Measurements from ENCODE around the gene C22orf15.

Gene C22orf15

DNA sequence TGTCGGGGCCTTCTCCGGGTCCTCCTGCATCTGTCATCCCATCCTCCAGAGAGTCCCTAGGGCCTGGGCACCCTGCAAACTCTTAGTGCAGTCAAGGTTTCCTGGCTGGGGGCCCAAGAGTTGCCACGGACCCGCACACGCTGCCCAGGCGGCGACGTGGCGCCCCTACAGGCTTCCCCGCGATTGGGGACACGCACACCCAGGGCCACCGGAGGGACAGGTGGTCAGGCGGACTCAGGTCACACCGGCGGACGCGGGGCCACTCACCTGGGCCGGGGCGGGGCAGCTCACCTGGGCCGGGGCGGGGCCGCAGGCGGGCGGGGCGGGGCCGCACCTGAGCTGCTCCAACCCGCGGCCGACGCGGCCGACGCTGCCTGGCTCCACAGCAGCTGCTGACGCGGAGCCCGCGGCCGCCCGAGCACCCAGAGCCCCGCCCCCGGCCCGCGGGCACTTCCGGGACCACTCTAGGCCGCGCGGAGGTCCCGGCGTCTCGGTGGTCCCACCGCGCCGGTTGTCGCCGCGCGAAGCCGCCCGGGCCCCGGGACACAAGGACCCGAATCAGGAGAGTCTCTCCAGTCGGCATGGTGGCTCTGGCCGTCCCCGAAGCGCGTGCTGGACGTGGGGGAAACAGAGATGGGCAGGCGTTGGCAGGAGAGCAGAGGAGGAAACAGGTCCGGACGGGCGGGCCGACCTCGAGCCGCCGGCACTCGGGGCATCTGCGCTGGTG, 11.9 kb upstream of the C22orf15 start, which contains the start of gene ZNF70:
Gene ZNF70, minus strand, starts transcription at position 399 of the 727 bp plus-strand sequence. CDS start 5,972 bp downstream, outside the sequence.
- peak; percentile 87 to 90 for DNase-seq

DNA sequence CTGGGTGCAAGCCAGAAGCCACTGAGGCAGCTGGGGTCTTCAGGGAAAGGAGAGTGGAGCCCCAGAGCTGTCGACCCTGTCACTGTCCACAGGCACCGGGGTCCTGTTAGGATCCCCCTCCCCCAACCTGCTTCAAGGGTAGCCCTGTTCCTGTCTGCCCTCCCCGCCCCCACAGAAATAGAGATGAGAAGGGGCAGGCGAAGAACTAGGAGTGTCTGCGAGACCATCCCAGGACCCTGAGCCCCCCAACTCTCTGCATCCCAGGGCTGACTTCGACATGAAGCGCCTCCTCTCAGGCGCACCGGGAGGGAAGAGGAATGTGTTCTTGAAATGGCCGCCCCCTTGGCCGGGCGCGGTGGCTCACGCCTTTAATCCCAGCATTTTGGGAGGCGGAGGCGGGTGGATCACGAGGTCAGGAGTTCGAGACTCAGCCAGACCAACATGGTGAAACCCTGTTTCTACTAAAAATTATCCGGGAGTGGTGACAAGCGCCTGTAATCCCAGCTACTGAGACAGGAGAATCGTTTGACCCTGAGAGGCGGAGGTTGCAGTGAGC, 11.3 kb upstream of the C22orf15 start:
- DNase-seq, result no peak

DNA sequence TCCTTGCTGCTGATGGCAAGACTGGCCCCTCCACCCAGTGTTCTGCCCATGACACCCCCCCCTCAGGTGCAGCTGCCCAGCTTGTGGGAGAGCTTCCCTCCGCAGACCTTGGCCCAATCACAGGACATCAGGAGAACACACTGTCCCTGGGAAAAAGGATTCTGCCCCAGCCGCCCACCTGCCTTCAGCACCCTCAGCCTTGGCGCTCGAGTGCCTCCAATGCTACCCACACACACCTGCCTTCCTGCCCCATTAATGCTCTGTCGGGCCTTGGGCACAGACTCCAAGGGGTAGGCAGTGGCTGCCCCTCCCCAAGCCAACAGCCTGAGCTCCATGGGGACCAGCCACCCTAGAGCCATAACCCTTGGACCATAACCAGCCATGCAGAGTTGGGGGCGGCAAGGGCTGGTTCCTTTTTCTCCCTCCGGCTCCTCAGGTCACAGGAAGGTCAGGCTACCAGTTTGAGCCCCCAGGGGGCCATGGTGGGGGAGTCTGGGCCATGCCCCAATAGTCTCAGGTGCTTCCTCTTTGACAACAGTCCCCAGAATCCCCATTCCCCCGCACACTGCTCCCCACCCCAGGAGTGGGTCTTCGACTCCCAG, 10.6 kb upstream of the C22orf15 start:
- peak in 1 of 2 donors; percentile 74 for DNase-seq

DNA sequence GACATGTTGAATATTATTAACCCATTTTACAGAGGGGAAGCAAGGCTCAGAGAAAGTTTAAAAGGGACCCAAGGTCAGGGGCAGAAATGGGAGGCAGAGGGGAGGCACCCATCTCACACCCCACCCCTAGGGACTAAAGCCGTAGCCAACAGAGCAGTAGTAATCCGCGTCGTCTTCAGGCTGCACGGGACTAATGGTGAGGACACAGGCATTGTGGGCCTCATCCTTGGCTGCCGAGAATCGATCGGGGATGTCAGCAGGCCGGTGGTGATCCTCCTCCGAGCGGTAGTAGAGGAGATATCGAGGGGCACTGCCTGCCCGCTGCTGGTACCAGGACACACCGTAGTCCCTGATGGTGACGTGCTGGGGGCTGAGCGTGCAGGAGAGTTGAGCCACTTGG, 10.0 kb upstream of the C22orf15 start:
- DNase-seq, result no peak

DNA sequence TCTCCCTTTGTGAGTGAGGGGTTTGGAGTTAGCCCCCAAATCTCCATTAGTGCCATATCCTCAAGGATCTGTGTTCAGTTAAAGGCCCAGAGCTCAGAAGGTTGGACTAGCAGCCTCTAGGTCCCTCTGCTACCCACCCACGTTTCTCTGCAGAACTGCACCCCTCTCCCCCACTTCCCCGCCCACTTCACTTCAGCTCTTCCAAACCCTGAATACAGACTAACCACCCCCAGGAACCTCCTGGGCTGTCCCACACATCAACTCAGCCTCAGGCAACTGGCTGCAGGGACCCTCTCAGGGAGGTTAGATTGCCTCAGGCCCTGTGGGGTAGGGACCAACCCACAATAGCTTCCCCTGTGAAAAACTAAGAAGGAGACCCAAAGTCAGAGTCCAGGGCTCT, 9.4 kb upstream of the C22orf15 start:
- no peak for DNase-seq

DNA sequence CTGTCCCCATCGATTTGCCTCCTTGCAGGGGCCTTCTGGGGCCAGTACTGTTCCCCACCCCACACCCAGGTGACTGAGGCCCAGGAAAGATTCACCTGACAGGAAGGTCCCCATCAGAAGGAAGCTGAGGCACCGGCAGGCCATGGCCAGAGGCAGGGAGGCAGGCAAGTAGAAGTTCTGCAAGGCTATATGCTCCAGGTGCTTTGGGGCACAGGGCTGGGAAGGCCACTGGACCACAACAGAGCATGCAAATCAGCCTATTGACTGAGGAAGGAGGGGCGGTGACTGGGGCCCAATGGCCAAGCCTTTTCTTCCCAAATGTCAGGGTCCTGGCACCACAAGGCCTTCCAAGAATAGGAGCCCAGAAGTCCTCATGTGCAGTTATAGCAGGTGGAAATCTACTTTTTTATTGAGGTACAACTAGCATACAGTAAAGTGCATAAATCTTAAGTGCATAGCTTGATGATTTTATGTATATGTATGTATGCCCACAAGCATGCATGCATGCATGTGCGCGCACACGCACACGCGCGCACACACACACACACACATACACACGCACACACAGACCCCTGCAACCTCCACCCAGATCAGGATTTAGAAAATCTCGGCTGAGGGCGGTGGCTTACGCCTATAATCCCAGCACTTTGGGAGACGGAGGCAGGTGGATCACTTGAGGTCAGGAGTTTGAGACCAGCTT, 8.4 kb upstream of the C22orf15 start, which contains the start of gene VPREB3:
Gene VPREB3, minus strand, starts transcription at position 206 of the 700 bp plus-strand sequence. Its CDS starts 62 bp downstream, at position 144.
- no peak for DNase-seq

DNA sequence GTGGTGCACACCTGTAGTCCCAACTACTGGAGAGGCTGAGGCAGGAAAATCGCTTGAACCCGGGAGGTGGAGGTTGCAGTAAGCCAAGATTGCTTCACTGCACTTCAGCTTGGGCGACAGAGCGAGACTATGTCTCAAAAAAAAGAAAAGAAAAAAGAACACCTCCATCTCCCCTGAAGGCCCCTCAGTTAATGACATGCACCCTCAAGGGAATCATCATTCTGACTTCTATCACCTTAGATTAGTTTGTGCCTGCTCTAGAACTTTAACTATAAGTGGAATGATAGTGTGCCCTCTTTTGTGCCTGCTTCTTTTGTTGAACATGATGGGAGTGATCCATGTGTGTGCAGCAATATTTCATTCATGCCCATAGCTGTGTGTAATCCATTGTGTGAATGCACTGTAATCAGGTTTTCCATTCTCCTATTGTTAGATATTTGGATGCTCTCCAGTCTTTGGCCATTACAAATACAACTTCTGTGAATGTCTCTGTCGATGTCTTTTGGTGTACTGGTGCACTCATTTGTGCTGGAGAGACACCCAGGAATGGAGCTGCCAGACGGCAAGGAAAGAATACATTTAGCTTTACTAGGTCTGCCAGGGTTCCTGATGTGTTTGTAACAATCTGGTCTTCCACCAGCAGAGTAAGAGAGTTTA, 7.7 kb upstream of the C22orf15 start:
- no peak for DNase-seq

DNA sequence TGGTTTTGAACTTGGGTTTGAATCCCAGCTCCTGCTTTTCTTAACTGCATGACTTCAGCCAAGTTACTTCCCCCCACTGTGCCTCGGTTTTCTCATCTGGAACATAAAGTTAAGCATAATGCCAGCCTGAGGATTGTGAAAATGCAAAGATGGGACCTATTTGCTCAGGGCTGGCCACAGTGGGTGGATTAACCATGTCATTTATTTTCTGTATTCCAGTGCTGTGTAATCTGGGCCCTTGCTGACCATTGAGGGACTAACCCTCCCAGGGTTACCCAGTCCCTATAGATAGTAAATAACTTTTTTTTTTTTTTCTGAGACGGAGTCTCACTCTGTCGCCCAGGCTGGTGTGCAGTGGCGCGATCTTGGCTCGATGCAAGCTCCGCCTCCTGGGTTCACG, 7.1 kb upstream of the C22orf15 start:
- DNase-seq, result no peak

DNA sequence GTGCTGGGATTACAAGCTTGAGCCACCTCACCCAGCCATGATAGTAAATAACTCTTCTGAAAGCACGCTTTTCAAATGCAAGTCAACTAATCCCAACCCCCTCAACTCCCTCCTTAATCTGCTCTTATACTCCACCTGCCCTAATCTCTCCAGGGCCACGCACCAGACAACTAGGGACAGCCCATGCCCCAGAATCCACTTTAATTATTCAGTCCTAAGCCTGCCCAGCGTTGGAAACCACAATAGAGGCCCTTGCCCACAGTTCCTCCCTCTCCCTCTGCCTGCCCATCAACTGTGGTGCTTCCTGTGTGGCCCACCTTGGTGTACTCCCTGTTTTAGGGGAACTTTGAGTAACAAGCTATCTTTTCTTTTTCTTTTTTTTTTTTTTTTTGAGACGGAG, 5.9 kb upstream of the C22orf15 start:
- DNase-seq, result no peak

DNA sequence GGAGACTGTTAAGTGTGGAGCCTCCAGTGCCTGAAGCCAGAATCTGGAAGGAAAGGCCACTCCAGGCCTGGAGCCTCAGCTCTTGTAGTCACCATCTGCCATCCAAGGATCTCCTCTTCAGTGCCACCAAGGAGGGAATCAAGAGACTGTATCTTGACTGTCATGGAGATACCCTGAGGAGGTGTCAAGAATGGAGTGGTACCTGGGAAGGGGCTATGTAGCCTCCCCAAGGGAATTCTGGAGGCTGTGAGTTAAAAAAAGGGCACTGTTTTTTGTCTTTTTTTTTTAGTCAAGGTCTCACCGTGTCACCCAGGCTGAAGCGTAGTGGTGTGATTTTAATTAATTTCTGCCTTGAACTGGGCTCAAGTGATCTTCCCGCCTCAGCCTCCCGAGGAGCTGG, 3.2 kb upstream of the C22orf15 start:
- DNase-seq, result no peak

DNA sequence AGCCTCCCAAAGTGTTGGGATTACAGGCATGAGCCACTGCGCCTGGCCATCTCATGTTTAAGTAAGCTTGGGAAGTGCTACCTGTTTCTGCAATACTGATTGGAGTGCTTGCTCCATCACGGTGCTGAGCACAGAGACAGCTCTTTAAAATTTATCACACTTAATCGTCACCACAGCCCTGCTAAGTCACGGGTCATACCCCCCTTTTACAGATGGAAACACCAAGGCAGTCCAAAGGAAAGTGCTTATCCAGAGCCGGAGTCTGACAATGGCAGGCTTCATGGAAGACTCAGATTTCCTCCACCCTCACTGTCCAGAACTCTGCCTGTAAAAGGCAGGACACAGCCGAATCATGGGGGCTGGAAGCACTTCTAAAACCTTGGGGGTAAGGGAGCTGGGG, 2.7 kb upstream of the C22orf15 start:
- DNase-seq, result no peak

DNA sequence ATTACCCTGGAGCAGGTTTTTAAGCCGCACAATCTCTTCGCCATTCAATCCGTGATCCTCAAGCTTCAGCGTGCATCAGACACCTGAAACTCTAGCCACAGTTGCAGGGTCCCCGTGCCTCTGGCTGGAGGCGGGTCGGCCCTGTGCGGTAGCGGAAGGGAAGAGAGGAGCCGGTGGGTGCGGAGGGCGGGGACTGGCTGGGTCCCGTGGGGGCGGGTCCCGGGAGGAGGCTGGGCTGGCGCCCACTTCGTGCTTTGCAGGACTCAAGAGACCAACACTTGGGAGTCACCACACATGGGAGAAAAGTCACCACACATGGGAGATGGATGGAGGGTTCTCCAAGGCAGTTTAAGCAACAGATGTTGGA, 772 bp downstream of the C22orf15 start:
- DNase-seq, result peak in 1 of 2 donors; percentile 44

DNA sequence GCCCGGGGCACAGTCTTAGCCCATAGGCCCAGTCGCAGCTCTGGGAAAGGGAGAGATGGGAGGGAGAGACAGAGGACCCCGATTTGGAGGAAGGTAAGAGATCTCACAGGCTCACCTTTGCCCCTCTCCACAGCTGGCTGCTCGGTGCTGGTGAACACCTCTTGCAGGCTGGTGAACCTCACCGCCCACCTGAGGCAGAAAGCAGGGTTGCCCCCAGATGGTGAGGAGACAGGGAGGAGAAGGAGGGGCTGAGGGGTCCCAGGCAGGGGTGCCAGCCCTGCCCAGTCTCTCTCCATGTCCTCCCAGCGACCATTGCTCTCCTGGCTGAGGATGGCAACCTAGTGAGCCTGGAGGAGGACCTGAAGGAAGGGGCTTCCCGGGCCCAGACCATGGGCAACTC, 1.2 kb downstream of the C22orf15 start:
- no peak for DNase-seq

DNA sequence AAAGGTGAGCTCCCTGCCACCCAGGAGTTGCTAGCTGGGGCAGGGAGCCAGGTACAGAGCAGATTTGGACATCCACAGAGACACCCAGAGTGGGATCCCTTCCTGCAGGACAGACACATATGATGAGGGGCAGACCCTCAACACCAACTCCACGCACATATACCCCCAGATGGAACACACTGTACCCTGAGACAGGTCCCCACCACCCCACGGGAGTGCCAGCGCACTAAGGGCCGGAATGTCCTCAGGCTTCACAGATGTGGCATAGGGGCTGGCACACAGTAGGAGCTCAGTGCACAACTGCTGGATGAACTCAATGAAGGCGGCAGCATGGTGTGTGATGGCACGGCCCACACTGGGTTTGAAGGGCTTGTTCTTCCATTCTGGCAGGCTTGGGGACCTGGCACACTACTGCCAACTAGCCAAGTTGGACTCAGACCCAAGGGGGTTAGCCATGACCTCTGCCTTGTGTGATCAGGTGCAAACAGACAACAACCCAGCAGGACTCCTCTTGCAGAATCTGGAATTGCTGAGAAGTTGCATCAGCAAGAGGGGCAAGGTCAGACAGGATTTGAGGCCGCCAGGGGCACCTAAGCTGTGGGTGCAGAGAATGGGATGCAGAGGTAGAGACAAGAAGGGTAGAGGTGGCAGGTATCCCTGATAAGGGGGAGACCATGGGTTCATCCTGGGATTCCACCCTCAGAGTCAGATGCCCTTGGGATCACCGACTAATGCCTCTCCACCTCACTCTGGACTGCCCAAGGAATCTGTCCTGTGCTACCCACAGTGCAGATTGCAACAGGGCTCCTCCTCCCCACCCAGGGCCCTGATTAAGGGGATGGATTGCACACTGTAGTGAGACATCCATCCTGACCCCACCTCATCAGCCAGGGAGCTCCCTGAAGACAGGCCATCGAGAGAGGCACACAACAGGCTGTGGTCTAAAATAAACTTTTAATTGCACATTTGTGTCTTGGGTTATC, 2.4 kb downstream of the C22orf15 start:
- DNase-seq, result no peak

DNA sequence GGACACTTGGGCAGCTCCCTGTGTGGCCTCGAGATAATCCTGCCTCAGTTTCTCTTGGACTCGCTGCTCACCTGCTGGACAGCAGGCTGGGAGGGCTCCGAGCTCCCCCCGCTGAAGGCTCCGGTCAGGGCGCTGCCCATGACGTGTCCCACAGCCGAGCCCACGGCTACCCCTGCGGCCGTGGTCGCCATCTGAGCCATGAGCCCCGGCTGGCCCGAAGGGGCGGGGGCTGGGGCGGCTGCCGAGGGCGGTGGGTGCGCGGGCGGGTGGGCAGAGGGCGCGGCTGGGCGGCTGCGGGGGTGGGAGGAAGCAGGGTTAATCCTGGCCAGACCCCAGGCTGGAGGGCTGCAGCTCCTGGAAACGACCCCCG, 4.5 kb downstream of the C22orf15 start:
- no peak for DNase-seq

DNA sequence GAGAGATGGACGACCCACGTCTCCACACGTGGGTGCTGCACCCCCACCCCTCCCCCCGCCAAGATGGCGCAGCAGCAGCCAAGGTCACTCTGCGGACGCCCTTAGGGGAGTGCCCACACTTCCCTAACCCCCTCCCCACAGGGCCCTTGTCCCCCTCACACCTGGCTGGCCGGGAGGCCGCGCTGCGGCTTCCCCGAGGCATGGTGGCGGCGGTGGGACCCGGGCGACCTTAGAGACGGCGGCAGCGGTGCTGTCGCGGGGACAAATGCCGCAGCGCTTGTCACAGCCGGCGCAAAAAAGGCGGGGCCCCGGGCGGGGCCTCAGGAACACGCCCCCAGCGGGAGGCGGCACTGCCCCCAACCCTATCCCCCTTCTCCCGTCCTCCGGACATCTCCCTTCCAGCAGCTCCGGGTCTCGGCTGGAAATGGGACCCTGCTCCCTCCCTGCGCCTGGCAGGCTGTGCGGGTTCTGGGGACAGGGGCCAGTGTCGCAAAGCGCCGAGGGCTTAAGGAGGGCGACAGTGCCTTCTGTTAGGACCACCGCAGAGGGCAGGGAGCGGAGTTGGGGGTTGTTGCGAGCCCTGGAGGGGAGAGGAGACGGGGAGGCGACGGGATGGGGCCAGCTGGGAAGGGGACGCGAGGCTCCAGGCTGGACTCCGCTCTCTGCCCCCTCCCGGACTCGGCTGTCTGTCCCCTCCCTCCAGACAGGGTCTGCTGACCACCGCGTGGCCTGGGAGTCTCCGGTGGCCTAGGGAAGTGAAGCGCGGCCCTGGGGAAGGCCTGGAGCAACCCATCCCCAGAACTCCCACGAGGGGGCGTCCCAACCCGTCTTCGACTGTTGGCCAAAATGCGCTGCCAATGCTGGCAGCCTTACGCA, 5.1 kb downstream of the C22orf15 start, which contains the start of gene CHCHD10:
Gene CHCHD10, minus strand, starts transcription at position 300 of the 876 bp plus-strand sequence. Its CDS starts 98 bp downstream, at position 202.
- peak; percentile 69 to 77 for DNase-seq

DNA sequence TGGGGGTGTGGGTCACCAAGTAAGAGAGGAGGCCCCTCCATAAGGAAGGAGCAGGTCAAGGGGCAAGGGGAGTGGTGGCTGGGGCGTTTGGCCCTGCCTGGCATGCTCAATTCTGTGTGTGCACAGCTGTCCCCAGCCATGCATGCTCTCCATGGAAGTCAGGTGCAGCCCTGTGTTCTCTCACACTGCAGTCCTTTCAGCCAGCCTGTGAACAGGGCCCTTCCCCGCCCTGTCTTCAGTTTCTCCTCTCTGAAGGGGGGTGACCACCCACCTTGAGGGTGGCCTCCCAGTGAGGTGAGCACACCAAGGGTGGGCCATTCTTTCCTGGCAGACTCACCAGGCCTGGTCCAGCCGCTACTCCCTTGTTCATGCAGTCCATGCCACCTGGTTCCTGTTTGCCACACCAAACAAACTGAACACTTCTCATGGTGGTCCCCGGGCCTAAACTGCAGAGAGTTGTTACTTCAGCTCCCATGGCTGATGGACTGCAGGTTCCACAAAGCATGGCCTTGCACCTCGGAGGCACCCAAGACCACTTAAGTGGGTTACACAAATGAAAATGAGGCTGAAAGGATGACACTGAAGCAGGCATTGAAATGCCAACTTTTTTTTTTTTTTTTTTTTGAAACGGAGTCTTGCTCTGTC, 6.7 kb downstream of the C22orf15 start:
- no peak for DNase-seq

DNA sequence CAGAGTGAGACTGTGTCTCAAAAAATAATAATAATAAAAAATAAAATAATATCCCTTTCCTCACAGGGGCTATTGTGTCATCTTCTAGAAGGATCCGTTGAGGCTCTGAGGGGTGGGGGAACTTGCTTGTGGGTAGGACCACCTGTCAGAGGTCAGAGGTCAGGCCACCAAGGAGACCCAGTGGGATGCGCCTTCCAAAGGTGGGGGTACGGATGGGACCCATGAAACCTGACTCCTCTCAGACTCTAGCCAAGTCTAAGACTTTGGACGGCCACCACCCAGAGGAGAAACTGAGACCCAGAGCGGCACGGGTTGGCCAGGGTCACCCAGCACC, 9.5 kb downstream of the C22orf15 start:
- no peak for DNase-seq

DNA sequence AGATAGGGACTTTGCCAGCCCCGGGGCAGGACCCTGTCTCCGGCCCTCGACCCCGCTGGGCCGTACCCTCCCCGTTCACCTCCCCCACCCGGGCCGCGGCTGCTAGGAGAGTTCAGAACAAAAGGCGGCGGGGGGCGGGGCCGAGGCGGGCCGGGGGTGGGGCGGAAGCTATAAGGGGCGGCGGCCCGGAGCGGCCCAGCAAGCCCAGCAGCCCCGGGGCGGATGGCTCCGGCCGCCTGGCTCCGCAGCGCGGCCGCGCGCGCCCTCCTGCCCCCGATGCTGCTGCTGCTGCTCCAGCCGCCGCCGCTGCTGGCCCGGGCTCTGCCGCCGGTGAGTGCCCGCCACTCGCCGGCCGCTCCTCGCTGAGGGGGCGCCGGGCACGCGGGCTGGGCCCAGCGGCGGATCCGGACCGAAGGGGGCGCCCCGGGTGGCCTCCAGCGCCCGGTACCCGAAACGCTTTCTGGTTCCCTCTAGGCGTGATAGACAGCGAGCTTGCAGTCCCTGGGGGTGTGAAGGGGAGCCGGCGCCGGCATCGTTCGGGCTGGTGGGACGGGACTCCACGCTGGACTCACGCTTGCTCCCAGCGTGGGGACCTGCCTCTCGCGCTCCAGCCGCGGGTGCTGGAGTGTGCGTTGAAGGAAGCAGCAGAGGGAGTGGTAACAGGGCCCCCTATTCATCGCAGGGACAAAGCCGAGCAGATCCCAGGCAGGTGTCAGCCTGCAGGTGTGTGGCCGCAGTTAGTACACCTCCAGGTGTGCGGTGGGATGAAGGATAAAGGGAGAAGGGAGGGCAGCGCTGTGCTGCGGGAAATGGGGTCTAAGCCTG, 10.1 kb downstream of the C22orf15 start, which contains the start of gene MMP11:
Gene MMP11, plus strand, starts transcription at position 201 of the 825 bp plus-strand sequence. Its CDS starts 22 bp downstream, at position 223.
- DNase-seq, result peak; percentile 41 to 60

Measured in CD4-positive, alpha-beta T cell treated with Interferon alpha-2 for 1 hour (primary cell).